OCI-M2 (cell line): Measurements from ENCODE around the gene EMP1.

ENCODE experiments used
- DNase-seq: peaks from one replicate; lab custom pipeline; 2025; ENCODE audit not compliant: unreplicated experiment; lab: John Stamatoyannopoulos, UW

EMP1 gene

DNA sequence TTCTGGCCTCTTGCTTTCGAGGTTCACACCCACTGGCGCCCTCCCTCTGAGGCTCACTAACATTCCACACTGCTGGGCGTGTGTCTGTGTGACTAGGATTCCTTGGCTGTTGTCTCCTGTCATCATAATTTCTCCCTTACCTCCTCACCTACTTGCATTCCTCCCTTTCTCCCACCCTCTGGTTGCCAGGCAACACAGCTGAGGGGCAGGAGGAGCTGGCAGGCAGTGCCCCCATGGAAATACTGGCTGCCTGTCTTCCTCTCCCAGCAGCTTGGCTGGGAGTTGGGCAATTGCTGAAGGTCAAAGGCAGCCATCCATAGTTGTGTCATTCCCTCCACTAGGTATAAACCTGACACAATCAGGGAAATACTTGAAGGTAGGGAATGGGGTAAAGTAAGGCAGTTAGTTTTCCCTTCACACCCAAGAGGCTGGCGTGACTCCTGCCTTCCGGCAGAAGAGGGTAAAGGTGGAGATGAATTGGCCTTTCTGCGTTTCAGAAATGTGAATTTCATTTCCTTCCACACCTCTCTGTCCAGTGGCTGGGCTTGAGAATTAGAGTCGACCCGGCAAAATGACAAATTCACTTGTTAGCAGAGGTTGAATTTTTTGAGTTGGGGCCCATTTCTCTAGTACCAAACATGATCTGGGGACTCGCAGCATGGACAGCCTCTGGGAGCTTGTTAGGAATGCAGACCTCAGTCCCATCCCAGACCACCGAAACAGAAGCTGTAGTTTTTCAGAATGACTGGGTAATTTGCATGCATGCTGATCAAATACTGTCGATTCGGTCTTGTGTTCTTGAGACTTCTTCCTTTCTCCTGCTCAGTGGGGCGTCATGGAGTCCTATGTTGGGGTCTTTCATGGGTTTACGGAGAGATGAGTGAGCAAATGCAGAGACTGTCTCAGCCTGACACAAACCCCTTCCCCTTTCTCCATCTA lies 24.3 kb upstream of the EMP1 start:
- DNase-seq = no peak

DNA sequence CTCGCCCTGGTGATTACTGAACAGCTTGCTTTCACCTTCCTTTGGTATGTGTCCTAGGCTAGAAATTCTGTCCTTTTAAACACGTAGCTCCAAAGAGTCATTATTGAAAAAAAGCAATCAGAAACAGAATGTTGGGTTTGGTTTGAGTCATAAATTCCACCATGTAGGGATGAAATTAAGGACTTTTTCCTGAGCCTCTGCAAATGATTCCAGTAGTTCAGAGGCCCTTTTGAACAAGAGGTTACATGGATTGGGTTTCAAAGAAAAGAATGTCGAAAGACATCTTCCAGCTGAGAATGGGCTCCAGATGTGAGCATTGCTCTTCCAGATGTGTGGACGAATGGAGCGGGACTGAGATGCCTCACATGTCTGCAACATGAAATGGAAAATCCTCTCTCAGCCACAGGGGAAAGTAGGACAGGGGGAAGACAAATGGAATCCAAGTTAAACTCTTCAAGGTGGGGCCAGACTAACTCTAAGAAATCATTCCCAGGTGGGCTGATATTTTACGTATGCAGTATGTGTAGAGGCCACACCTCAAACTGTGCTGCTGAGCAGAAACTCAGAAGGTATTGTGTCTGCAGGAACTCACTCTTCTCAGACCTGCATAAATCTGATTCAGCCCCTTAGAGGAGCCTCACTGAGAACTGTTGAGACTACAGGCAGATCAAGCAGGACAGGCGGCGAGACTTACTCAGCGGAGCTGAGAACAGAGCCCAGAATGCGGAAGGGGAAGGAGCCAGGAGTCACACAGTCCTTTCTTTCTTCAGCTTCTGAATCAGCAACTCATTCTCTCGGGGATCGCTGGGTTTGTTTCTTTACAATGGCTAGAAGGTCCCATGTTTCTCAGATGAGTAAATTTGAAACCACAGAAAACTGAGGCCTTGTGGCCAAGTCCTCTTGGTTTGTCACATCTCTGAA lies 23.3 kb upstream of the EMP1 start:
- no peak for DNase-seq

DNA sequence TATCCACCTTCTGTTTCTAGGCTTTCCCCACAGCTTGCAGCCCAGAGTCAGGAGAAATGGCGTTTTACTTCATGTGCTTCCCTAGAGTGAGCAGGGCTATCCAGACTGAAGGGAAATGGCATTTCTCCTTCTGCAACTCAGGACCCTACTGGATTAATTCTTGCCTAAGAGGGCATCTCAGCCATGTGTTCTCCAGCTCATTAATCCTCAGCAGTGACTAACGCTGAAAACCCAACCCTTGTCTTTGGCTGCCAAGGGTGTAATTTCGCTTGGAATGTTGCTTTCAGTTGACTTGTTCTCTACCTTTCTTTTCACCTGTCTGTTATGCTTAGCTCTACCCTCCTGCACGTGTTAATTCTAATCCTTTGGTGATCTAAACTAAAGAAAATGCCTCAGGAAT lies 21.0 kb upstream of the EMP1 start:
- no peak for DNase-seq

GRCh38 chr12:13176256-13176655 lies 20.3 kb upstream of the EMP1 start:
- DNase-seq = no peak

- no peak for DNase-seq
Observed at GRCh38 chr12:13177373-13177772, 19.2 kb upstream of the EMP1 start.

DNA sequence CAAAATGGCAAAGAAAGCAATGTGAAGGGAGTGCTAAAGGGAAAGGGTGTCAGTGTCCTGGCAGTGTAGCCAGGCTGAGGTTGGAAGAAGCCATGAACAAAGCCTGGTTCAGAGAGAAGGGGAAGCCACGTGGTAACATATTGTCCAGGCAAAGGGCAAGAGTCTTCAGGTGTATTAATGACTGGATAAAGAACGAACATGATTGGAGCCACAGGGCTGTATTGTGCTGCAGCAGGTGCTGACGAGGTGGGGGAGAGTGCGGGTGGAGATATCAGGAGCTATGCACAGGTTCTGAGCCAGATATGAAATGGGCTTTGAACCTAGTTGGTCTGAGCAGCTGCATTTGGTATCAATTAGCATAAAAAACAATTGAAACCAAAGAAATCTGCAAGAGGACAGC lies 18.6 kb upstream of the EMP1 start:
- no peak for DNase-seq

DNA sequence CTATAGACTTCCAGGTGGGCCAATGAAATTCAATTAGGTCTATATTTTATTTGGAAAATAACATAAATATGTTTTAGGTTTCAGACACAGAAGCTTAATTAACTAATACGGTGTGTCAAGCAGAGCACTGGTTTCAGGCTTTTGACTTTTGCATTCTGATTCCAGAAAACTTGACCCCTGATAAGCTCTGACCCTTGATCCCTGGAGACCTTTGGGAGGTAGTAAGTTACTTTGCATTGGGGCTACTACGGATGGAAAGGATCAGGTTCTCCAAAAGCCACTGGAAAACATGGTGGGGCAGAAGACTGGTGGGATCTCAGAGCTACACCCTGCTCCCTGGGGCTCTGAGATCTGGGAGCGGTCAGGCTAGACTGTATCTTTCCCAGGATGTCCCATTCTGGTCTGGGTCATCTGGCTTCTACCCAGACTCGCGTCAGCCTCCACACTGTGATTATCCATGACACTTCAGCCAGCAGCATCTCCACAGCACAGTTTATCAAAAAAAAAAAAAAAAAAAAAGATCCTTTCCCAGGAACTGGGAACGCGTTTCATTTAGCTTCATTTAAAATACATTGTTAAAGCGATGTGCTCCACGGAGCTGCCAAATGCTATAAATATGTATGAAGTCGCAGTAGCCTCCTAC lies 17.8 kb upstream of the EMP1 start:
- DNase-seq = no peak

- DNase-seq = no peak
Observed at GRCh38 chr12:13179211-13180074, 17.1 kb upstream of the EMP1 start.

GRCh38 chr12:13181375-13182070 lies 15.0 kb upstream of the EMP1 start:
- no peak for DNase-seq

DNA sequence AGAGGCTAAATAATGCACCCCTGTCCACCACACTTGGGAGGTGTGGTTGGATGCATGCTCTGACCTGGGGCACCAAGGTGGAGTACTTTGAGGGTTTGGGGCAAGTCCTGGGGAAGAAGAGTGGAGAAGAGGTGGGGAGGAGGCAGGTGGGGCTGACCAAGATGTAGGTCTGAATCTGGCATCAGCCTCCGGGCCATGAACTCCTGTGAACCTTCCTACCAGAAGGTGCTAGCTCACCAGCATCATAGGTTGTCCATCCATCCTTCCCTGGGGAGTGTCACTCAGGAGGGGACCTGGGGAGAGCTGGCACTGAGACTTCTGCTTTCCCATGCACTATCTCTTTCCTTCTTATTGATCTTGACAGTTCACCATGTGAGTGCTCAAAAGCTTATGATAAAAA lies 13.6 kb upstream of the EMP1 start:
- no peak for DNase-seq

GRCh38 chr12:13183620-13184019 lies 12.9 kb upstream of the EMP1 start:
- no peak for DNase-seq

DNA sequence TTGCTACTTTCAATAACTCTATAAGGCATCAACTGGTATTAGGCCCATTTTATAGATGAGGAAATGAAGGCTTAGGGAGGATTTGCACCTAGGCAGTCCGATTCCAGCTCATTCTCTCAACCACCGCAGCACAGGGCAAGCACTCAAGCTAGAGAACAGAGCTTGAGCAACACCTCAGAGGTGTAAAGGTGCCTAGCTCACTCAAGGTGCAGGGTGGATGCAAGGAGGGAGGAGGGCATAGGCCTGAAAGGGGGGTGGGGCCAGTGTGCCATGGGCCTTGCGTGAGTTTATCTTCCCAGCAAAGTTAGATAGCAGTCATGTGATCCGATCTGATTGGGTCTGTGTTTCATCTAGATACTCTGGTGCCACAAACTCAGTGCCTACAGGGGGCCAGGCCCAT lies 10.2 kb upstream of the EMP1 start:
- DNase-seq = no peak

DNA sequence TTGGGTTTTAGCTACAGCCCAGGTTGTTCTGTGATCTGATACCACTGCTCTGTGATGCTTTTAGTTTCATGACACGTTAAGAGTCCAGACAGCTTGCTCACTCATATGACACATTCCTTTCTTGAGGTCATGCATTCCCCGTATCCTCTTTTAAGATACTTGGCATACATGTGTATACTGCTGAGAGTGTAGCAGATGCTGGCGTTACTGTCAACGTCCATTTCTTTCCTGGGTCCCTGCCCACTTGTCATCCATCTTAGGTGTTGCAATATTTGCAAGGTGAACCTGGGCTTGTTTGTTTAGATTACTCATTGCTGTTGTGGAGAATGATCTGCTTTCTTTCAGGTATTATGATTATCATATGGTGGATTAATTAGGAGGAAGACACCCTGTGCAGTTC lies 9.1 kb upstream of the EMP1 start:
- no peak for DNase-seq

DNA sequence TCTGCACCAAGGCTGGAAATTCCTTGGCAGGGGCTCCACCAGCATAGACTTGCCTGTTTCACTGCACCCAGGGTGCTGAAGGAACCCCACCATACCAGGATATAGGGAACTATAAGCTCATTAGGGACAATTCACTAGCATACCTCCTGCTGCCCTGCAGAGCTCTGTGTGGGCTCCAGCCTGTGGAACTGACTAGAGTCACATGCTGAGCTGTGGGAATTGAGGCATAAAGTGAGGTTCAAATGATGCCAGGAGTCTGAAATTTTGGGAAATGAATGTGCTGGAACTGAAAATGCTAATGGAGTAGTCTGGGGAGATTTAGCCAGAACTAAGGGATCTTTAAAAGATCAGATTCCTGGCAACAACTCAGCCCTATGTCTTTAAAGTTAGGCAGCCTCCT lies 7.3 kb upstream of the EMP1 start:
- DNase-seq = no peak

DNA sequence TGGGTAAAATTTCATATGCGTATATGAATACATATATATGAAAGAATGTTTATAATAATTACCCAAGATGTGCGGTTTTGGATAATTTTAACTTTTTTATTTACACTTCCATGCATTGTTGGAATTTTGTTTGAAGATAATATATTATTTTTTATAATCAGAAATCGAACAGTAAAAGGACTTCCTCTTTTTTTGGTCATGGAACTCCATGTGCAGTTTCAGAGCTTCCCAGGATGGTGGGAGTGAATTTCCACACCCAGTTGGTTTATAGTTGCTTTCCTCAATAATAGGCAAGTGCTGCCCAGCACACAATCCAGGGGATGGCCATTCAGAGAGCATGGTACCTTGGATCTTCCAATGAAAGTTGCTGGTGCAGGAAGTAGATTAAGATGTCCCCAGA lies 6.3 kb upstream of the EMP1 start:
- DNase-seq = no peak

DNA sequence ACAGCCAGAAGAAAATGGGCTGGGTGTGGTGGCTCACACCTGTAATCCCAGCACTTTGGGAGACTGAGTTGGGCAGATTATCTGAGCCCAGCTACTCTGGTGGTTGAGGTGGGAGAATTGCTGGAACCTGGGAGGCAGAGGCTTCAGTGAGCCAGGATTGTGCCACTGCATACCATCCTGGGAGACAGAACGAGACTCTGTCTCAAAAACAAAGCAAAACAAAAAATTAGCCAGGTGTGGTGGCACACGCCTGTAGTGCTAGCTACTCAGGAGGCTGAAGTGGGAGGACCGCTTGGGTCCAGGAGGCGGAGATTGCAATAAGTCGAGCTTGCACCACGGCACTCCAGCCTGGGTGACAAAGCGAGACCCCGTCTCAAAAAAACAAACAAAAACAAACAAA lies 3.8 kb upstream of the EMP1 start:
- no peak for DNase-seq

GRCh38 chr12:13193505-13194231 lies 2.9 kb upstream of the EMP1 start:
- DNase-seq = no peak

GRCh38 chr12:13194401-13195110 lies 2.0 kb upstream of the EMP1 start:
- no peak for DNase-seq

DNA sequence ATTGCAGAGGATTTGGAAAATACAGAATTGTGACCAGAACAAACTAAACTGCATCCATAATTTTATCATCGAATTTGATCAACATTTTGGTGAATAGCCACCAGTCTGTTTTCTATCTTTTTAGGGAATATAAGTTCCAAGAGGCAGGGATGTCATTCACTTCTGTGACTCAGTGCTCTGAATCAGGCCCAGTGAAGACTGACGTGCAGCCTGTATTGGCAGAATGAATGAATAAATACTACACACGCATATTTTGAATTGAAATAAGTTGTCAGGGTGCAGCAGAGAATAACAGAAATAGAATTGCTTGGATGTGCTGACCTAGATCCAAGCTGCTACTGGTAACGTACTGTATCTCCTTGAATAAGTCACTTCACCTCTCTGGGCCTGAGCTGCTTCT lies 1.3 kb upstream of the EMP1 start:
- DNase-seq = no peak
